ENCODE results near the gene AQP2.

Gene AQP2

DNA sequence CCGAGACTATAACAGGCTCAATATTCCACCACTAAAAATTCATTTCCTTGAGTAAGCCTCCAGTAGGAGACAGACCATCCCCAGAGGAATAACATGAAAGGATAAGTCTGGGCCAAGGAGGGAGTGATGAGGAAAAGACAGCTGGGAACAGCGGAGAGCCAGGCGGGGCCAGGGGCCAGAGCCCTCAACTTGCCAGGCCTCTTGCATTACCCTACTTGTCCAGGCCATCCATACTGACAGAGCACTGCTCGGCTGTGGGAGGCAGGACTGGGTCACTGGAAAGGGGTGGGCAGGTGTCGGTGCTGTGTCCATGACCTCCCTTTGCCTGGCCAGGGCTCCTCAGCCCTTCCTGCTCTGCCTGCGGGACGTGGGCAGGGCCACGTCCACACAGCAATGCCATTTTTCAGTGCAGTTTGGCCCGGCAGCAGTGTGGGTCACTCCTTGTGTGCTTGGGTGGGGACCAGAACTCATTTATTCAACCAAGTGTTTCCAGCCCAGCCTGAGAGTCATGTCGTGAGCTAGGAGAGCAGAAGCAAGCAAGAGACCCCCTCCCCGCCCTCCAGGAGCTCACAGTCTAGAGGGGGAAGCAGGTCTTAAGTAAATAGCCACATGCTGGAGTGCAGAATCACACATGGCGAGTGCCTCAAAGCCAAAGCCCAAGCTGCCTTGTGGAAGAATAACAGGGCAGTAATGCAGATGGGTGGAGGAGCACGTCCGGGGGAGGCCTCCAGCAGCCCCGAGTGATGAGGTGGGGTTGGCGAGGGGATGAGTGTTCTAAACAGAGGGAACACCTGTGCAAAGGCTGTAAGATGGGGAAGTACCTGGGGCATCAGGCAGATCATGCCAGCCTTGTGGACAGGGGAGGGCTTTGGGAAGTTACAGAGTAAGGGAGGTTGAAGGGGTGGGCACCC lies 37.9 kb upstream of the AQP2 start:
- no peak for DNase-seq (ENCODE audit: low read depth)
- TF ChIP-seq, protein P1, sequence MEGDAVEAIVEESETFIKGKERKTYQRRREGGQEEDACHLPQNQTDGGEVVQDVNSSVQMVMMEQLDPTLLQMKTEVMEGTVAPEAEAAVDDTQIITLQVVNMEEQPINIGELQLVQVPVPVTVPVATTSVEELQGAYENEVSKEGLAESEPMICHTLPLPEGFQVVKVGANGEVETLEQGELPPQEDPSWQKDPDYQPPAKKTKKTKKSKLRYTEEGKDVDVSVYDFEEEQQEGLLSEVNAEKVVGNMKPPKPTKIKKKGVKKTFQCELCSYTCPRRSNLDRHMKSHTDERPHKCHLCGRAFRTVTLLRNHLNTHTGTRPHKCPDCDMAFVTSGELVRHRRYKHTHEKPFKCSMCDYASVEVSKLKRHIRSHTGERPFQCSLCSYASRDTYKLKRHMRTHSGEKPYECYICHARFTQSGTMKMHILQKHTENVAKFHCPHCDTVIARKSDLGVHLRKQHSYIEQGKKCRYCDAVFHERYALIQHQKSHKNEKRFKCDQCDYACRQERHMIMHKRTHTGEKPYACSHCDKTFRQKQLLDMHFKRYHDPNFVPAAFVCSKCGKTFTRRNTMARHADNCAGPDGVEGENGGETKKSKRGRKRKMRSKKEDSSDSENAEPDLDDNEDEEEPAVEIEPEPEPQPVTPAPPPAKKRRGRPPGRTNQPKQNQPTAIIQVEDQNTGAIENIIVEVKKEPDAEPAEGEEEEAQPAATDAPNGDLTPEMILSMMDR (conservative IDR thresholded peaks at IDR 0.05; ENCODE audit: low read length): no peak

DNA sequence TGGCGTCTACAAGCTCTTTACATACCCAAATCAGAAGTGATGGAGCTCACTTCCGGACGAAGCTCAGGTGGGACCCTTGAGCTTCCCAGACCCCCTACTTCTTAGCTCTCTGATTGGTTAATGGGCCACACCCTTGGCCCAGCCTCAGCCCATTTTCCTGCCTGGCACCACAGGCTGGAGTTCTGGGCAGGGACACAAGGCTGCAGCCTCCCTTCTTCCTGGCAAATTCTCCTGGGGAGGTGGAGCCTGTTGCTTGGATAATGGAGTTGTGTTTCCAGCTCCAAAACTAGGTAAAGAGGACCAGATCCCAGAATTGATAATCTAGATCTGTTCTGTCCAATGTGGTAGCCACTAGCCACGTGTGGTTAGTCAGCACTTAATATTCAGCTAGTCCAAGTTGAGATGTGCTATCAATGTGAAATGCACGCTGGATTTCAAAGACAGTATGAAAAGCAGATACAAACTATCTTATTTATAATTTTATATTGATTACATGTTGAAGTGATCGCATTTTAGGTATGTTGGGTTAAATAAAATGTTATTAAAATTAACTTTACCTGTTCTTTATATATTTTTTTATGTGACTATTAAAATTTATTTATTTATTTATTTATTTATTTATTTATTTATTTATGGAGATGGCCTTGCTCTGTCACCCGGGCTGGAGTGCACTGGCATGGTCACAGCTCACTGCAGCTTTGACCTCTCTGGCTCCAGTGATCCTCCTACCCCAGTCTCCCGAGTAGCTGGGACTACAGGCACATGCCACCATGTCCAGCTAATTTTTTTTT lies 34.2 kb upstream of the AQP2 start:
- no peak for DNase-seq (ENCODE audit: low read depth)
- TF ChIP-seq, protein P1 (conservative IDR thresholded peaks at IDR 0.05; ENCODE audit: low read length): no peak
- no peak overlapping the region for H3K4me3 ChIP-seq (ENCODE audit: low read length)

More for the DNA sequence above, 37.9 kb upstream of the AQP2 start:
- H3K4me3 ChIP-seq (ENCODE audit: low read length): no peak overlapping the region

DNA sequence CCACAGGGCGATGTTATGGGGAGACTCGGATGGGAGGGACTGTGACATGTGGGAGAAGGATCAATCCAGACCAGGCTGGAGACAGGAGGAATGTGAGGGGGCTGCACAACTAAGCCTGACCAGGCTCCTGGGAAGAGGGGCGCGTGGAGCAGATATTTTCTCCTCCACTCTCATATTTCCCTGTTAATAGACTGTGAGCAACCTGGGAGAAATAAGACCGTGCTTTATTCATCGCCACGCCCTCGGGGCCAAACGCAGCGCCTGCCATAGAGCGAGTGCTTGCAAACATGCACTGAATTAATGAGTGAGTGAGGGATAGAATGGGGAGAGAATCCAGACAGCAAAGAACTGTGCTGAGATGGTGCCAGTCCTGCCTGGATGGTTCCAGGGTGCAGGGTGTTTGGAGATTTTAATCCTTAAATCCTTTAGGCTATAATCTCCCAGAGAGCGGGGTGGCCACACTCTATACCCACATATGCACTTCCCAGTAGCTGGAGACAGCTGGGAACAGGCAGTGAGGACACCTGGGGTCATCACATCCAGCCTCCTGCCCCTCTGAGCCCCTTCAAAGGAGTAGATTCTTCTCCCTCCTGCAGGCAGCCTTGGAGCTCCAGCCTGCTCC lies 33.3 kb upstream of the AQP2 start:
- H3K4me3 ChIP-seq (ENCODE audit: low read length): no peak overlapping the region
- DNase-seq (ENCODE audit: low read depth): no peak
- TF ChIP-seq, protein P1 (conservative IDR thresholded peaks at IDR 0.05; ENCODE audit: low read length): no peak

DNA sequence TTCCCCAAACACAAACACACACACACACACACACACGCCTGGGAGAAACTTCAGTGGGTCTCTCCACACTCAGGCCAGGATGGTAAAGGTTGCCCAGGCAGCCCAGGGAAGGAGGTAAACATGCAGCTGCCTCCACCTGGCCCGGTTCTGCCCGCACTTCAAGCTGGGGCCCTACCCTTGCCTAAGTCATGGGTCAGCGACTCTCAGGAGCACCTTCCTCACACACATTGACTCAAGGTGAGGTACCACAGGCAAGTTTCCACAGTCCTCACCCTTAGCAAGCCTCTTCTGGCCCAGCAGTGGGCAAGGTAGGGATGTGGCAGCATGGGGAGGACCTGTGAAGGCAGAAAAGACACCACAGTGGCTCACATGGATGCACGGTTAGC lies 32.8 kb upstream of the AQP2 start:
- DNase-seq (ENCODE audit: low read depth): no peak

DNA sequence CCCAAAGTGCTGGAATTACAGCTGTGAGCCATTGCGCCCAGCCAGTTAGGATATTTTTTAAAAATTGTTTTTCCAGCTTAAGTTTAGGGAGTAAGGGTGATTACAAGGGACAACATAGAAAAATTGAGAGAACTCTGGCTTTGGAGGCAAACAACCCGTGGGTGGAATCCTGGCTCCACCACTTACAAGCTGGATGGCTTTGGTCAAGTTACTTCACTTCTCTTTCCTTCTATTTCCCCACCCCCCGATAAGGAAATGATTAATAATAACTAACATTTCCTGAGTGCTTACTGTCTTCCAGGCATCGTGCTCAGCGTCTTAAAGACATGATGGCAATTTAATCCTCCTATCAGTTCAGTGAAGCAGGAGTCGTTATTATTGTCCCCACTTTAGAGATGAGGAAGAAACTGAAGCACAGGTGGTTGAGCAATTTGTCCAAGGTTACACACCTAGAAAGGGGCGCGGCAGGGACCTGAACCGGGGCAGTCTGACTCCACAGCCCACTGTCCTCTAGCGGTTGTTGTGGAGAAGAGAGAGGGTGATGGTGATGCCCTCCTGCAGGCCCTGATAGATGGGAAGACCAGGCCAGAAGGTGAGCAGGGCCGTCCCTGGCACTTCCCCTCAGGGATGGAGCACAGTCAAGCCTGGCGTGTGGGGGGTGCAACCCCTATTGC lies 30.2 kb upstream of the AQP2 start:
- peak; percentile 16 for DNase-seq (ENCODE audit: low read depth)
- TF ChIP-seq, protein P1 (conservative IDR thresholded peaks at IDR 0.05; ENCODE audit: low read length): no peak
- H3K4me3 ChIP-seq (ENCODE audit: low read length): no peak overlapping the region

More for the DNA sequence above, 32.8 kb upstream of the AQP2 start:
- TF ChIP-seq, protein P1 (conservative IDR thresholded peaks at IDR 0.05; ENCODE audit: low read length): no peak
- no peak overlapping the region for H3K4me3 ChIP-seq (ENCODE audit: low read length)

DNA sequence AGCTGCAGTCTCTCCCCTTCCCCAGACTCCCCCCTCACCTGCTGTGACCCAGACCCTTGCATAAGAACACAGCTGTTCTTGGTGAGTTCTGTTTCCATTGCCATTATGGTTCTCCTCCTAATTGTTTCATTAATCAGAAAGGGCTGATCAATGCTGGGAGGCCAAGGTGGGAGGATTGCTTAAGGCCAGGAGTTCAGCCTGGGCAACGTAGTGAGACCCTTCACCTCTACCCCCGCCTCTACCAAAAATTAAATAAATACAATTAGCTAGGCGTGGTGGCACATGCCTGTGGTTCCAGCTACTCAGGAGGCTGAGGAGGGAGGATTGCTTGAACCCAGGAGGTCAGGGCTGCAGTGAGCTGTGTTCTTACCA lies 29.6 kb upstream of the AQP2 start:
- TF ChIP-seq, protein P1 (conservative IDR thresholded peaks at IDR 0.05; ENCODE audit: low read length): no peak
- DNase-seq (ENCODE audit: low read depth): no peak
- no peak overlapping the region for H3K4me3 ChIP-seq (ENCODE audit: low read length)

Data from AG10803 (cell line).